Right renal cortex interstitium (tissue), 3 donors: ENCODE results near the gene NPHP4. TPM values are rescaled to one million over a fixed set of nuclear protein-coding genes. Genes with fewer than 3 reads are reported as not detected.

ENCODE experiments used
- DNase-seq, 3 donors: peaks; one replicate each; pipeline ENCODE4 v3.0.0-alpha.2; 2013; ENCODE audit warnings: low read depth in 3 of 3, low spot score in 2 of 3
- polyA plus RNA-seq, 3 donors: library from polyadenylated mRNA; unstranded; fragments of 120-200 nt; gene quantifications; one replicate each; pipeline ENCODE4 v1.2.1, GENCODE V29; 2013; ENCODE audit not compliant: insufficient read length in 3 of 3

The NPHP4 gene
- polyA plus RNA-seq, 3 donors = 8.9 to 10.4 (median 9.2) TPM

DNA sequence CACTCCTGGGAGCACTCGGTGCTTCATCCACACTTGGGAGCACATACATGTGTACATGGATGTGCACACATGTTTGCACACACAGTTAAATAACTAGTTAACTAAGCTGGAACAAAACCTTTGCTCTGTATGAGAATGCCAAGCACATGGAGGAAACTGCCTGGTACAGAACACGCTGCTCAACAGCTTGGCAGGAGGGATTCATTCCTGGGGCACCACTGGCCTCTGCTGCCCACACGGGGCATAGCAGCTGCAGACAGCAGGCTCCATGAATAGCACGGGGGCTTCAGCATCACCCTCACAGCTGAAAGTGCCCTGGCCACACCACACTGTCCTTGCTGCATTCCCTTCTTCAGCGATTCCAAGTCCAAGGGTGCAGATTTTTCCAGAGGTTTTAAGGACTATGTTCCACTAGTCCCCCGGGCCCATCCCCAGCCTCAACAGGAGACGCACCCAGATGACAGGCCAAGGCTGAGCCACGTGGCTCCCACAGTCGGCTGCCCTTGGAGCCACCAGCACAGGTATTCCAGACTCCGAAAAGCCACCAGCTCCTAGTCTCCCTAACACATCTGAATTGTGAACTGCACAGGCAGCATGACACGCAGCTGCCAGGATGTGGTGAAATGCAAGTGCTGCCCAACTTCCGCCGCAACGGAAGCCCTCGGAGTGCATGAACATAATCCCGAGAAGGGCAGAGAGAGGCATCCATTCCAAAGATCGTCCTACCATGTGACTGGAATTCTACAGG, 16.9 kb downstream of the NPHP4 start:
- DNase-seq = no peak

DNA sequence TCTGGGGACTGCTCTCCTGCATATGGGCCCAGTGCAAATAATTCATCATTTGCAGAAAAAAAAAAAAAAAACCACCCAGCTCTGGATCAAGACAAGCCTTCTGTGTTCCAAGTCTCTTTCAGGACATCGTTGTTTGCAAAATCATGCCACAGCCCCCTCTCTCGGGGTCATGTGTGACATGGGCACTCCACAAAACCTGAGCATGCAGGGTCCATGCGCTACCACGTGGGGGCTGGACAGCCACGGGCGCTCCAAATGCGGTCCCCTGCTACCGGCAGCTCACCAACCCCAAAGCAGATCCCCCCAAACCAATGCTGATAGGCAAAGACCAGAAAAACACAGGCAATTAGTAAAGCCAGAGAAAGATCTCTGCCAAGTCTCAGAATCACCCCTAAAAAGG, 17.6 kb downstream of the NPHP4 start:
- DNase-seq = no peak

DNA sequence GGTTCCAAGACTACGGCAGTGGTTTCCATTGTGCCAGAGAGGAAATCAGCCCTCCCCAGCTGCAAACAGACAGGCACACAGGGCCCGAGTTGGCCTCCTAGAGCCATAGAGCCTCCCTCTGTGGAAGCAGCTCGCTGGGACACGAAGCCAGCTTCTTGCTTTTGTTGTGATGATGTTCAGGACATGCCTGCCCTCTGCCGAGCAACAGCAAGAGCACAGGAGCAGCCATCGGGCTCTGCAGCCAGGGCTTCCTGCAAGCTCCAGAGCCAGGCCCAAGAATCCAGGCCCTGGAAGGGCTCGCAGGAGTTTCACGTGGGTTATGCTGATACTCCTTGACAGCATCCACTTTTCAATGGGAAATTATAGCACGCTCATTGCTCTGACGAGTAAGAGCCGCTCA, 18.5 kb downstream of the NPHP4 start:
- no peak for DNase-seq

DNA sequence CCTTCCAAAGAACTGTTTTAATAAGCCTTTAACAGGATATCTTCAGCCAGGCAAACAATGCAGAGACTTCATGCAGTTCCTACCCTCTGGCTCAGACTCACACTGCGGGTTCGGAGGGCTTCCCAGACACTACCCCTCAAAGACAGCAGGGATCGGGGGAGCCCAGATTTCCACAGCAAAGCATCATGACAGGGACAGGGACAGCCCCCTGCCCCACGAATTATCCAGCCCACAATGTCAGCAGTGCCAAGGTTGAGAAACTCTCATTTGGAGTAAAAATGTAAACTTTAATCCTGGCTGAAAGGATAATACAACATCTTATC, 20.1 kb downstream of the NPHP4 start:
- no peak for DNase-seq

DNA sequence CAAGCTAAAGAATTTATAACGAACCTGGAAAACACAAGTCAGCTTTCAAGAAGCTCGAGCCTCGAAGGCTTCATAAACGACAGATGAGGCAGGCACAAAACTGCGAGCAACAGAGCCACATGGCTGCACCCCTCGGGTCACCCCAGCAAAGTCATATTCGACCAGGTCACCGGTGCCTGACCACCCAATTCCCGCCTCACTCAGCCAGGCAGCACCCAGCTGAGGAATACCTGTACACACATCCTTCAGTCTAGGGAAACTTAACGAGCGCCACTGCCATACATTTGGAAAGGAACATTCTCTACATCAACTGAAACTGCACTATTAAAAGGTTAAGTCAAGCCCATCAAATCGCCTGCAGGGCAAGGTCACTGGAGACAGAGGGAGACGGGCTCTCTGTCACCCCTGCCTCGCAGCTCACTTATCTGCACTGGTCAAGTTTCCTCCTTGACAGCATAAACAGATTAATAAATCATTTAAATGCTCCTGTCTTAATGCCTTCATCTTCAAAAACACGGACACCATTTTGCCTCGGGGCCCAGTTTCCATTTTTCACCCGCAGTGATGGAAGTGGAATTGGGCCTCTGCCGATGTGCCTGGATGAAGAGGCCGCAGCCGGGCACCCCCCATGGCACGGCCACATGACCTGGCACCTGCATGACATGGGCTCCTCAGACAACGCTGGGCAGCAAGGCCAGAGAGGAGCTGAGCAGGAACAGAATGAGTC, 20.6 kb downstream of the NPHP4 start:
- no peak for DNase-seq

DNA sequence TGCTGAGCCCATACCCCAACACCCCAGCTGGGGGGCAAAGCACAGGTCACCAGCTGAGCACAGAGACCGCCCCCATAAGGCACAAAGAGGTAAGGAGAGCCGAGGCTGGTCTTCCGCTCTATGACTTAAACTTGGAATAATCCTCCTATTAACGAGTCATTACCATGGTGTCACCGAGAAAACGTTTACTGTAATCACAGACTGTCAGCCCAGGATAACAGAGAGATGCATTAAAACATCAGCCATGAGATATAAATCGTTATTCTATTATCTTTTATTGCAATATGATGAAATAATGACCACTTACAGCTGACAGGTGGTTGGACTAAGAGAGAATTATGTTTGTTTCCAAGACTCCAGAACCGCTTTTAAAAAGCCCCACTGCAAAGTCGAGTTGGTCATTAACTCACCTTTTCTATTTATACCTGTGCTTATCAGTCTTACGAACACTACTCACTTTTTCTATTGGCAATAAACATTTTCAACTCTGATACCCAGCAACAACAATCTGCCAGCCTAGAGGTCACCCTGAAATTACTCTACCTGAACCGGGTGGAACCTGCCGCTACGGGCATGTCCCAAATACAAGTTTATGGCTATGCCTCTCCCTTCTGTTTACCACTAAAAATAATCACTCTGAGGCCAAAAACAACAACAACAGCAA, 21.5 kb downstream of the NPHP4 start:
- no peak for DNase-seq

DNA sequence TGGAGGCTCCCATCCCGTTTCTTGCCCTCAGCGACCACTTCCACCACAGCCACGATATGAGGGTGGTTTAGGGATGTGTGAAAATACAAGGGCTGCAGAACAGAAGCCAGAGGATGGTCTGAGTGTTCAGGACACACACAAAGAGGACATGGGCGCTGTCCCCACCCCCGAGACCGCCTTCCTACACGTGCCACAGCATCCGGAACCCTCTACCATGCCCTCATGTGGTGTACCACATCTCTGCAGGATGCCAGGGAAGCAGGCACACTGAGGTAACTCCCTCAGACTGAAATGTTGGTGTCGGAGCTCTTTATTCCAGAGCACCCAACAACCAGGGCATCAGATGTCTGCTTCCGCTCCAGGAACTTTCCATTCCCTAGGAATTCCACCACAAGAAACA, 23.1 kb downstream of the NPHP4 start:
- no peak for DNase-seq

DNA sequence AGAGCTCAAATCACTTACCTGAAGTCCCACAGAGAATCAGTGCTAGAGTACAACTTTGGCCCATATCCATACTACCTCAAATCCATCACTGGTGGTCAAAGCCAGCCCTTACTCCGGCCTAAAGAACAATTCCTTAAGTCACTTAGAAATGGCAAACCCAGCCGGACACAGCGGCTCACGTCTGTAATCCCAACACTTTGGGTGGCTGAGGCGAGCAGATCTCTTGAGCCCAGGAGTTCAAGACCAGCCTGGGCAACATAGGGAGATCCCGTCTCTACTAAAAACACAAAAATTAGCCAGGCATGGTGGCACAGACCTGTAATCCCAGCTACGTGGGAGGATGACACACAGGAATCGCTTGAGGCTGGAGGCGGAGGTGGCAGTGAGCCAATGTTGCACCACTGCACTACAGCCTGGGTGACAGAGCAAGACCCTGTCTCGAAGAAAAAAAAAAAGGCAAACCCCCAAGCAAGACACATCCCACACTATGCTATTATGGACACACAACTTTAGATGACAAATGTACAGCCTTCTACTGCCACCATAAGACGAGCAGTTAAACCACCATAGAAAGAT, 24.0 kb downstream of the NPHP4 start:
- DNase-seq = no peak

DNA sequence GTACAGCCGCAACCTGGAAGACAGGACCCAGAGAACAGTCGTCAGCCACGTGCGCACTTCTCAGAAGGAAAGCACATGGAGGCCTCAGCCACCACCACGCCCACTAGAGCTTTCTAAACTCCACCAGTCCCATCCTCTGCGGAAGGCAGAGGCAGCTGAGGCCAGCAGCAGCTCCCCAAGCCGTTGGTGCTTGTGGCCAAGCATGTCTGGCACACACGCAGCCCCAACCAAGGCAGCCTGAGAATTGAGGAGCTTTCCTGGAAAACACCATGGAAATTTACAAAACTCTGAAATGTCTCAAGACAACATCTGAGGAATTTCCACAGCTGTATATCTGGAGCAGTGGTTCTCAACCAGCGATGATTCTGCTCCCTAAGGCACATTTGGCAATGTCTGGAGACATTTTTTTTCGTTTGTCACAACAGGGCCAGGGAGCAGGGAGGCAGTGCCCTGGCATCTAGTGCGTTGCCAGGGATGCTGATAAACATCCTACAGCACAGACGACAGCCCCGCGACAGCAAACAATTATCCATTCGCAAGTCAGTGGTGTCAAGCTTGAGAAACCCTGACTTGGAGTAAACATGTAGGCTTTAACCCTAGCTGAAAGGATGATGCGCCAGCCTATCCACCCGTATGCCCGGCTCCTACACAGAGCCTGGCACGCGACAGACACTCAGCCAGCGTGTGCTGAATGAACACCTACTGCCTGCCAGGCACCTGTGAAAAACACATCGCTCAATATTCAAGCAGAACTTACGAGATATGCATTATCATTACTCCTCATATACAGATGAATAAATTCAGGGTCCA, 24.7 kb downstream of the NPHP4 start:
- no peak for DNase-seq

DNA sequence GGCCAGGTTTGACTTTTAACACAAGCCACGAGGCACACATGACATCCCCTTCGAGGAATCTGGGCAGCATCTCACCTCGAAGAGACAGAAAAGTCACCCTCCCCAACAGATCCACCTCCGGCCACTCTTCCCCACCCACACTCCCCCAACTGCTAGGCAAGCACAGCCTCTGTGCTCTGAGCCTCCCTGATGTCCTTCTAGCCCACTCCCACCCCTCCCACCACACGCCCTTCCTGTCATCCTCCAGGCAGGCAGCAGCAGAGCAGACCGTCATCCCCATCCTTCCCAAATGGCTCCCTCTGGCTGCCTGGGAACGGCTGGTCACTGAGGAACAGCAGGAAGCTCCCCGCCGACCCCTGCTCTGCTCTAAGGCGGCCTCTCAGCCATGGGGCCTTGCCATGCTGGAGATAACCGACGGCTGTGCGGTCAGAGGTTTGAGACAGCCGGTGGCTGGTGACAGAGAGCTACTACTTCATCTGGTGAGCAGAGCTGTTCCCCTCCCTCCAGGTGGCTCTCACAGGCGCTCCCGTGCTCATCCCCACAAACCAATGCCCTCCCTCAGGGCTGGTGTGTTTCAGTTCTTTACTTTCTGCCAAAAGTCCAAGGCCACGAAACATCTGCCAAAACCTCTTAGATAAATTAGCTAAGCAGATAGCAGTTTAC, 25.6 kb downstream of the NPHP4 start:
- DNase-seq = no peak

DNA sequence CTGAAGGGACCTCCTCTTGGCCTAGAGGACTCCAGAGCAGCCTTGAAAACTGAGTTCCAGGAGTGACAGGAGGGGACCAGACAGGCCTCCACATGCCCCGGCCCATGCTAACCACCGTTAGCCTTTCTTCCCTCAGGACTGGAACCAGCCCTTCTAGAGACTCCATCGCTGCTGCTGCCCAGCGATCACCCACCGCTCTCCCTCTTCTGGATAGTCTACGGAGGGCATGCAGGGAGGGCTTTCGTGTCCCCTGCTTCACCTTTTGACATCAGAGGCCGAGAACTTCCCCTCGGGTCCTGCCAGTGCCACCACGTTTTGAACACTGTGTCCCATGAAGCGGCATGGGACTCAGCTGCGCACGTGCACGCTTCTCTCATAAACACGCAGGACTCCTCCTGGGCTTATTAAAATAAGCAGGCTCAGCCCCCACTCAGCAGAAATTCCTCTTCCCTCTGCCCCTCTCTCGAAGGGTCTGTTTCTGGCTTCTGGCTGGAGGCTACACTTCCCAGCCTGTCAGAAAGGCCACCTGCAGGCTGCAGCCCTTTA, 26.6 kb downstream of the NPHP4 start:
- DNase-seq = no peak

DNA sequence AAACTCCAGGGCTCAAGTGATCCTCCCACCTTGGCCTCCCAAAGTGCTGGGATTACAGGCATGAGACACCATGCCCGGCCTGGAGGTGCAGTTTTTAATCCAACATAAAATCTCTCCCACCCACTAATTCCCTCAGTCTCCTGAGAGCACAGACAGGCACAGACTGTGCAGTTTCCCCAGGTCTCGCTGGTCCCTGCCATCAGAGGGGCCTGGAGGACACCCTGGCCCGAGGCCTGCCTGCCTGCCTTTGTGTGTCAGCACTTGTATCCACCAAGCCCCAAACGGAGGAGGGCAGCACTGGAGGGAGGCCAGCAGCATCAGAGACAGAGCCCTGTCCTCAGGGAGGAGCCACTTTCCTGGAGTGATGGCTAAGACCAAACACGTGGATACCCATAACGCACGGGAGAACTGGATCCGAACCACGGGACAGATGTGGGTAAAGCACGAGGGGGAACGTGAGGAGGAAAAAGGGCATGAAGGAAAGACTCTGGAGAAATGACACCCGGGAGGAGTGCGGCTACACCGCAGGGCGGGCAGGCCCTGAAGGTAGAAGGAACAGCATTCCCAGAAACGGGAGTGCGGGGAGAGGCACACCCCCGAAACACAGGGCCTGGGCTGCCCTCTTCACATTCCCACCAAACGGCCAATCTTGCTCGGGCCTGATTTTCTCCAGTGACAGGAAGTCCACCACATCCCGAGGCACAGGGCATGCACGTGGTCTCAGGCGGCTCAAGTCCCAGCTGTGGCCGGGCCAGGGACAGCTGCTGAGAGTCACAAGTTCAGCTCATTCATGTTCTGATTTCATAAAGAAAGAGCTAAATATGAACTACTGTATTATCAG, 29.7 kb downstream of the NPHP4 start:
- no peak for DNase-seq

DNA sequence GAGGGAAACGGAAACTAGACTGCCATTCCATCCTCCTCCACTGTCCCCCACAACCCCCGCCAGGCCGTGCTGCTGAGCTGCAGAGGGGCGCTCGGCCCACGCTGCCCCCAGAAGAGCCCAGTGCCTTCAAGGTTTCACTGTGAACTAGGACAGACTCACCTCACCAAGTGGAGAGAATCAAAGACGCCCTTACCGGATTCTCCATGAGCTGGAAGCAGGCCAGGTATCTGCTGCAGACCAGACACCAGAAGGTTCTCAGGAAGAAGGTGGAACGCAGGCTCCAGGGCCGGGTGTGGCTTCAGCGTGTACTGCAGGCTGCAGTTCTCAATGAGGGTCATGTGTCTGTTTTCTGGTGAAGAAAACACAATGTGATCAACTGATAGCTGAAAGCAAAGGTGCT, 30.6 kb downstream of the NPHP4 start:
- DNase-seq = no peak

DNA sequence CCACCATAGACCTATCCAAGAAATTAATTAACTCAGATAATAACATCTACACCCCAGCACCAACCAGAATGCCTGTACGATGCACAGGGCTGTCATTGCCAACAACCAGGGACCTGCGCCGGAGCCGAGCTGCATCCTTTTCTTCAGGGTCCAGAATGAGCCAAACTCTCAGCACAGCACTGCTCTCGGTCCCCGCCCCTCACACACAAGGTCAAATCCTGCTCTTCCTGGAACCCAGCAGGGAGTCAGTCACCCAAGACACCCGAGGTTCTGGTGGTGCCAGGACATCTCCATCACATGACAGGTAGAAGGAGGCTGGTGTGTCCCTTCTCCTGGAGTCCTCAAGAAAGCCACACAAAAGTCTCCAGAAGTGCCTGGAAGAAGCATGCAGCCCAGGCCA, 31.9 kb downstream of the NPHP4 start:
- no peak for DNase-seq

DNA sequence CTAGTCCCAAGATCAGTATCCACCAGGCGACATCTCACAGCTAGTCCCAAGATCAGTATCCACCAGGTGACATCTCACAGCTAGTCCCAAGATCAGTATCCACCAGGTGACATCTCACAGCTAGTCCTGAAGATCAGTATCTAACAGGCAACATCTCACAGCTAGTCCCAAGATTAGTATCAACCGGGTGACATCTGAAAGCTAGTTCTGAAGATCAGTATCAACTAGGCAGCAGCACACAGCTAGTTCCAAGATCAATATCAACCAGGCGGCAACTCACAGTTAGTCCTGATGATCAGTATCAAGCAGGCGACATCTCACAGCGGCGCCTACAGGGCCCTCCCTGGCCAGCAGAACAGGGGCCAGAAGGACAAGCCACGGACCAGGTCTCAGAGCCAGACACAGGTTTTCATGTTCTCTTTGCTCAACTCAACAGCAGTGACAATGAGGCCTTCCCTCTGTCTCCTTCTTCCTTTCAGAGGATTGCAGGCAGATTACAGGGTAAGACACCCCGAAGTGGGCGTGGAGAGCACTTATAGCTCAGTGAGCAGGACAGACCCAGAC, 32.5 kb downstream of the NPHP4 start:
- no peak for DNase-seq

DNA sequence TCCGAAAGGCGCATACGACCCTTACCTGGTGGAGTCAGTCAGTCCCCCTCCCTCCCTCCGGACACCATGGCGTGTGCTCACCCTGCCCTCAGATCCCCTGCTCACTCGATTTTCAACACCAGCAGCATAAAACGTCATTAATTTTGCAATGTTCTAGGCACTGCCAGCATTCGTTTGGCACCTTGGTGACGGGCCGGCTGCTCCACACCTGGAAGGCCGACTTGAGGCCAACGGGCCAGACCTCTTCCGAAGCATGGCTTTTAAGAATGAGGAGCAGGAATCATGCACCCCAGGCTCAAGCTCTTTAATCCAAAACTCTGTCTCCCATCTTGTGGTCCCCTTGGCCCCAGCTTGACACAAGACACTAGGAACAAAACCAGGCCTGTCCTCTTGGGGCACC, 33.1 kb downstream of the NPHP4 start:
- DNase-seq = no peak

DNA sequence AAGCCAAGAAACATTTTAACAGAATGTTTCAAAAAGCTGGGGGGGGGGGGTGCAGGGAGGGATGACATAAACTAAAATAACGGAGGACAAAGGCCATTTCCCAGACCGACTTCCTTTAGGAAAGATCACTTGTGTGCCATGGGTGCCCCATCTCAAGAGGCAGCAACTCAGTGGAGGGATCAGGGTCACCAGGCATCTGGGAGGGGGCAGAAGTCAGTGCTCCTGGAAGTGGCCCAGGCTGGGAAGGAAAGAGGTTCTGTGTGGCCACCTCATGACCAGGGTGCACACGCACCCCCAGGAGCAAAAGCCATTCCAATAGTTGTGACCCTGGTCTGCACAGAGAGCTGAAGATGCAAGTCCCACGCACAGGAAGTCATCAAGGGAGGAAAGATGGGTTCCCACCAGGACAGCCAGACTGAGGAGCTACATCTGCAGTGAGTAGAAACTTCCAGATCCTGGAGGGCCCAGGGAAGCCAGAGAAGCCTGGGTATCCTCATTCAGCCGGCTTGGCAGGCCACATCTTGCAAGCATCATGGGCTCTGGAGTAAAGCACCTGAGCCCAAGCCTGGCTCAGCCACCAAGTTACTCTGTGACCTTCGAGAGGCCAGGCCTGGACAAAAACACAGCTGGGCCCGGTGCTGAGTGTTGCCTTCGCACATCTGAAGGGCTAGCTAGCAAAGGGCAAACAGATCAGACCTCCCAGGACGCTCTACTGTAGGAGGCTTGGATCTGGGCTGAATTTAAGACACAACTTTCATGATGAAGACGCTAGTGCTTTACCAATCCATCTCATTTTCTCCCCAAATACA, 36.0 kb downstream of the NPHP4 start:
- no peak for DNase-seq

DNA sequence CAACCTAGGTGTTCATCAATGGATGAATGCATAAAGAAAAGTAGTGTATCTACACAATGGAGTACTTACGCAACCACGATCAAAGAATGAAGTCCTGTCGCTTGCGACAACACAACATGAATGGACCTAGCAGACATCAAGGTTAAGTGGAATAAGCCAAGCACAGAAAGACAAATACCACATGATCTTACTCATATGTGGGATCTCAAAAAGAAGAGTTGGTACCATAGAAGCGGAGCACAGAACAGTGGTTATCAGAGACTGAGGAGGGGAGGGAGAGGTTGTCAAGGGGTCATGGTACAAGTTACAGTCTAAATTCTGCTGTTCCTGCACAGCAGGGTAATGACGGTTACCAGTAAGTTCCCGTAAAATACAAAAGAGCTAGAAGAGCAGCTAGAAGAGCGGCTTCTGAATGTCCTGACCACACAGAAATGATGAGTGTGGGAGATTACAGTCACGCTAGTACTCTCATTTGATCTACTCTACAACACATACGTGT, 36.7 kb downstream of the NPHP4 start:
- DNase-seq = no peak
